GM21723 (cell line): Measurements from ENCODE around the gene NKPD1.

Source experiments
- ATAC-seq: cut with Tn5 transposase; IDR thresholded peaks from one replicate; pipeline ENCODE4 v1.9.1; 2021; ENCODE audit warnings: mild to moderate bottlenecking, moderate library complexity; ENCODE audit not compliant: unreplicated experiment

Gene NKPD1, protein sequence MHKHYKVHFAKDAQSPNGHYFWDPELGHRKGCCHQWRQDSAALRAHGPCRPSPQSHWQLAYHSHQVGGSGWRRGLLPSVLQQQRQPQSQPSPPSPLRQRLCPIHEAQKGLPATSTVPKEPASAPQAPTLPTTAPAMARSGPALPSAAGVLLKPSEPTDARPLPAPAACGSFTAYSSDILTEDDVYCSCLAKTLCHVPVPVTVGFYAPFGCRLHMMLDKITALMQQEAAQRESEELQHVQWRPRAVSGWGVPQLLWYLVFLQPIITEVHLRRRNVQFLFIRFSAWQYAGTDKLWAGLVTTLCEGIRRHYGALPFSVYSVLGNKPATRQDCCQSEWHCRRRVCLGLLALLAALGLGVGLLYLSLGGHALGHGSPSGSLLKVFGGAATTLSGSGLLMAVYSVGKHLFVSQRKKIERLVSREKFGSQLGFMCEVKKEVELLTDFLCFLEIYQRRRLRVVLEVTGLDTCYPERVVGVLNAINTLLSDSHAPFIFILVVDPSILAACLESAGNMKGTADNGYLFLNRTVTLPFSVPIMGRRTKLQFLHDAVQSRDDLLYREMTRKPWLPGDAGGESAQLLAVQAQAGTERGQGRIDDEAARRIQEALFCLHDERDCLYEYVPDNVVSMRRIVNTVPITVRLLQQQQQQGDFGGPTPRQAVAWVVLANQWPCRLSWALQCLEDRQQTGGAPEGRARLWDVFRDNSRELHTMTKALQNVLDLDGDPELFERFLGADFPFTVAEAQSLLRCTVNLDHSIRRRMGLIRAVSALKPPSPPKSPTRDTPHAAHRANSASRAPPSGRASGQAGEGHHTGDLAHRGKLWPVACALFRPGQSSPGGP

DNA sequence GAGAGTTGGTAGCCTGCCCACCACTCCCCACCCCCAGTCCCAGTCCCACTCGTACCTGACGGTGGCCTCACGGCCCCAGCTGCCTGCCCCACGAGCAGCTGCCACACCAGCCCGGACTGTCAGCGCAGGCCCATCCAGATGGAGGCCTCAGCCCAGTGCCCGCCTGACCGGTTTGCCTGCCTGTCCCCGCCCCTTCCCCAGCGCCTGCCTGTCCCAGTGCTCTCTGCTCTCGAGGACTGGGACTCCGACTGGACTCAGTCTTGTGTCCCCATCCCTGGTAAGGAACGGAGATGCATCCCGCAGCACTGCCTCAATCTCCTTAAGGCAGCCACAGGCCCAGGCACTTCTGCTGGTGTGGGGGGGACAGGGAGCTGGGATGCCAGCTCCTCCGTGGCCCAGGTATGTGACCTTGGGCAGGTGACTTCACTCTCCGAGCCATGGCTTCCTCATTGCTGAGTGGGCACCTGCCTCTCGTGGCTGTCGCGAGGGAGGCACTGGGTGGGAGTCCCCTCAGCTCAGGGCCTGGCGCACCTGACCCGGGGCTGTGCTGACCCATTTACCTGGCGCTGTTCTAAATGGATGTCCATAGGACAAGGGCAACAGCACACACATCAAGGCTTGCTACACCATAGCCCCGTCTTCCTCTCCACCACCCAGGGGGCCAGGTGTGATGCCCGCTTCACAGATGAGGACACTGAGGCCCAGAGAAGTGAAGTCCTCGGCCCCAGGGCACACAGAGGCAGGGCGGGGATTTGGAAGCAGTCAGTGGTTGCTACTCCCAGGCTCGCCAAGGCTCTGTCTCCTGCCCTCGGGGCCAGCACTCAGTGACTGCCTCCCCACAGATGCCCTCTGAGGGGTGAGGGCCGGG, at the start of gene NKPD1:
Gene NKPD1, minus strand, starts transcription at position 113 of the 868 bp plus-strand sequence. CDS start 832 bp downstream, outside the sequence.
- no peak for ATAC-seq

DNA sequence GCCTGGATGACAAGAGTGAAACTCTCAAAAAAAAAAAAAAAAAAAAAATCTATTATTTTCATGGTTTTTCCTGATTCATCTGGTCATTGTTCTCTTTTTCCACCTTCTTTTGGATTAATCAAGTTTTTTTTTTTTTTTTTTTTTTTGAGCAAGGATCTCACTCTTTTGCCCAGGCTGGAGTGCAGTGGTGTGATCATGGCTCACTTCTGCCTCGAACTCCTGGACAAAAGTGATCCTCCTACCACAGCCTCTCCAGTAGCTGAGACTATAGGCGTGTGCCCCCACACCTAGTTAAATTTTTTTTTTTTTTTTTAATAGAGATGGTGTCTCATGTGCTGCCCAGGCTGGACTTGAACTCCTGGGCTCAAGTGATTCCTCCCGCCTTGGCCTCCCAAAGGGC, 45.5 kb upstream of the NKPD1 start:
- ATAC-seq = no peak

DNA sequence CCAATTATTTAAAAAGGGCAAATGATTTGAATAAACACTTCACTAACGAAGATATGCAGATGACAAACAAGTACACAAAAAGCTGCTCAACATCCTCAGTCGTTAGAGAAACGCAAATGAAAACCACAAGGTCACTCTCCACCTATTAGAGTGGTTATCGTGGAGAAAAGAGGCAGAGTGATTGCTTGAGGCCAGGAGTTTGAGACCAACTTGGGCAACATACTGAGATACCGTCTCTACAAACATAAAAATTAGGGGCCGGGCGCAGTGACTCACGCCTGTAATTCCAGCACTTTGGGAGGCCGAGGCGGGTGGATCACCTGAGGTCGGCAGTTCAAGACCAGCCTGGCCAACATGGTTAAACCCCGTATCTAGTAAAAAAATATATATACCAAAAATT, 45.0 kb upstream of the NKPD1 start:
- ATAC-seq = no peak

DNA sequence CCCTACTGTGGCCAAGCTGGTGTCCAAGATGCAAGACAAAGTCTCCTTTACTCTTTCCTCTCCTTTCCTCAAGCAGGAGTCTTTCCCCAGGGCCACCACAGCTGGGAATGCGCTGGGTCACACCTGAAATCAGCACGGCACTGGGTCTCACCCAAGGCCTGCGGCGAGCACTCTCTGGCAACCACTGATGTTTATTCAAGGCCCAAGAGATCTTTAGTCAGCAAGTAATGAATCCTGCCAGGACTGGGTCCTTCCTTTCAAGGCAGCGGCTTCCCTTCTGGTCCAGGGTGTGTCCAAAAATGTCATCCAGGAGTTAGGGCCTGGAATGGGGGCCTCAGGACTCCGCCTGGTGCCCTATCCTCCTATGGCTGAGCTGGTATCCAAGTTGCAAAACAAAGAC, 41.9 kb upstream of the NKPD1 start:
- no peak for ATAC-seq

DNA sequence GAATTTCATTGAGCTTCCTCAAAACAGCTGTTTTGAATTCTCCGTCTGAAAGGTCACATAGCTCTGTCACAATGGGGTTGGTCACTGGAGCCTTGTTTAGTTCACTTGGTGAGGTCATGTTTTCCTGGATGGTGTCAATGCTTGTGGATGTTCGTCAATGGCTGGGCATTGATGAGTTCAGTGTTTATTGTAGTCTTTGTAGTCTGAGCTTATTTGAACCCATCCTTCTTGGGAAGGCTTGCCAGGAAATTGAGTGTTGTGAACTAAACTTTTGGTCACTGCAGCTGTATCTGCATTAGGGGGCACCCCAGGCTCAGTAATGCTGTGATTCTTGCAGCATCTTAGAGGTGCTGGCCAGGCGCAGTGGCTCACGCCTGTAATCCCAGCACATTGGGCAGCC, 39.8 kb upstream of the NKPD1 start:
- no peak for ATAC-seq

DNA sequence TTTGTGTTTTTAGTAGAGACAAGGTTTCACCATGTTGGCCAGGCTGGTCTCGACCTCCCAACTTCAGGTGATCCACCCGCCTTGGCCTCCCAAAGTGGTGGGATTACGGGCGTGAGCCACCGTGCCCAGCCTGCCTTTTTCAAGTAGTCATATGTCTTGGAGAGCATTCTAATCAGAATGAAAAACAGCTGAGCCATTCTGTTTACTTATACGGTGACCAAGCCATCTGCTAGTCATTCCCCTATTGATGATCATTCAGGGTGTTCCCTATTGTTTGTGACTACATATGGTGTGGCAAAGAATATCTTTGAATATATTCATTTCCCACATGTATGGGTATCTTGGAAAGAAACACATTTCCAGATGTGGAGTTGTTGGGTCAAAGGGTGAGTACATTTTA, 35.0 kb upstream of the NKPD1 start:
- no peak for ATAC-seq

DNA sequence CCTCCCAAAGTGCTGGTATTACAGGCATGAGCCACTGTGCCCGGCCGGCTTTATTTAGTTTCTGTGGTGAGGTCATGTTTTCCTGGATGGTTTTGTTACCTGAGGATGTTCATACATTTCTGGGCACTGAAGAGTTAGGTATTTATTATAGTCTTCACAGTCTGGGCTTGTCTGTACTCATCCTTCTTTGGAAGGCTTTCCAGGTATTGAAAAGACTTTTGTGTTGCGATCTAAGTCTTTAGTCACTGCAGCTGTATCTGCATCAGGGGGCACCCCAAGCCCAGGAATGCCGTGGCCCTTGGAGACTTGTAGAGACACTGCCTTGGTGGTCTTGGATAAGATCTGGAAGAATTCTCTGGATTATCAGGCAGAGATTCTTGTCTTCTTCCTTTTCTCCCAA, 30.6 kb upstream of the NKPD1 start:
- no peak for ATAC-seq

DNA sequence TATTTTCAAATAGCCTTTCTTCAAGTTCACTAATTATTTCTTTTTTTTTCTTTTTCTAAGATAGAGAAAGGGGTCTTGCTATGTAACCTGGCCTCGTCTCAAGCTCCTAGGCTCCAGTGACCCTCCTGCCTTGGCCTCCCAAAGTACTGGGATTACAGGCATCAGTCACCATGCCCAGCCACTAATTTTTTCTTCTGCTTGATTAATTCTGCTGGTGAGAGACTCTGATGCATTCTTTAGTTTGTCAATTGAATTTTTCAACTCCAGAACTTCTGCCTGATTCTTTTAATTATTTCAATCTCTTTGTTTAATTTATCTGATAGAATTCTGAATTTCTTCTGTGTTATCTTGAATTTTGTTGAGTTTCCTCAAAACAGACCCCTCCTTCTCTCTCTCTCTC, 29.2 kb upstream of the NKPD1 start:
- no peak for ATAC-seq

DNA sequence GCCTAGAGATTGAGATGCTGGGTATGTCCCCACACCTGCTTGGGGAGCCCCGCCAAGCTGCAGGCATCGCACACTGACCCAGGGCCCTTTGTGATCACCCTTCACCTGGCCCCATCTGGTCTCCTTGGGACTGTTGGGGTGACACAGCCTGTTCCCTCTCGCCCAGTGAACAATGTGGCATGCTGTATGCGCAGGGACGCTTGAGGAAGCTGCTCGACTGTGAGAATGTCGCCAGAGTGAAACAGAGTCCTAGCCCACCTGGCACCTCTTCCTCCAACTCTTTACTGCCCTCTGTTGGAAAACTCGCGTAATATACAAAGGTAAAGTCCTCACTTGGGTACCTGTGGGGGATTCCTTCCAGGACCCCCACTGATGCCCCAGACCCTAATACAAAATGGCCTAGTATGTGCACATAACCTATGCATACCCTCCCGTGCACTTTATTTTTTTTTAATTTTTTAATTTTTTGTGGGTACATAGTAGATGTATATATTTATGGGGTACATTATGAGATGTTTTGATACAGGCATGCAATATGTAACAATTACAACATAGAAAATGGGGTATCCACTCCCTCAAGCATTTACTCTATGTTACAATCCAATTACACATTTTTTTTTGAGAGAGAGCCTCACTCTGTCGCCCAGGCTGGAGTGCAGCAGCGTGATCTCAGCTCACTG, 26.8 kb upstream of the NKPD1 start:
- no peak for ATAC-seq

DNA sequence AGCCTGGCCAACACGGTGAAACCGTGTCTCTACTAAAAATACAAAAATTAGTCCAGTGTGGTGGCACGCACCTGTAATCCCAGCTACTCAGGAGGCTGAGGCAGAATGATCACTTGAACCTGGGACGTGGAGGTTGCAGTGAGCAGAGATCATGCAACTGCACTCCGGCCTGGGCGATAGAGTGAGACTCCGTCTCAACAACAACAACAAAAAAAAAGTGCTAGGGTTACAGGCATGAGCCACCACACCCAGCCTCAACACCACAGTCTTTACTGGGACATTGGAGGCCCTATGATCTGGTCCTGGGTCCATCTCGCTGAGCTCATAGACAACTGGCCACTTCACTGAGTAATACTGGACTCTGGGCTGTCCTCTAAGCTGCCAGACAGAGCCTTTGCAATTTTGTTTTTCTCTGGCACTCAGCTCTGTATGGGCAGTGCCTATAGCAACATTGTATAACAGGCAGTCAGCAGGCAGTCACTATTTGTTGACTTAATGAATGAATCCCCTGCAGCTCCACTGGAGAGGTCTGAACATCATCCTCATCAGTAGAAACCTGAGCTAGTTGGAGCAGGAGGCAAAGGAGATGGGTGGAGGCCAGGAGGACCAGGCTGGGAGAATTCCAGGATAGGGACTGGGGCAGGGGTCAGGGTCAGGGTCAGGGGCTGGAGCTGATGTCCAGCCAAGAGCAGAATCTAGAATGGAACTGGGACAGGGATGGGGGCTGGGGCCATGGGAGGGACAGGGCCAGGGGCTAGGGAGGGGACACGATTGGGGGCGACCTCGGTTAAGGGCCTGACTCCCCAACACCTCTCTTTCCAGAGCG, 25.9 kb upstream of the NKPD1 start:
- no peak for ATAC-seq

DNA sequence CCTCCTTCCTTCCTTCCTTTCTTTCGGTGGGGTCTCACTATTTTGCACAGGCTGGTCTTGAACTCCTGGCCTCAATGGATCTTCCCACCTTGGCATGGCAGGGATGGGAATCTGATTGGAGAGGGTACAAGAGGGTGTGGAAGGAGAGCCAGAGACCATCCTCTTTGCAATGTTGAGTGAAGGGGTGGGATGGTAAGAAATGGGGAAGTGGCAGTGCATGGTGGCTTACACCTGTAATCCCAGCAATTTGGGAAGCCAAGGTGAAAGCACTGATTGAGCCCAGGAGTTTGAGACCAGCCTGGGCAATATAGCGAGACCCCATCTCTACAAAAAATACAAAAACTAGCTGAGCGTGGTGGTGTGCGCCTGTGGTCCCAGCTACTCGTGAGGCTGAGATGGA, 23.3 kb upstream of the NKPD1 start:
- ATAC-seq = no peak

DNA sequence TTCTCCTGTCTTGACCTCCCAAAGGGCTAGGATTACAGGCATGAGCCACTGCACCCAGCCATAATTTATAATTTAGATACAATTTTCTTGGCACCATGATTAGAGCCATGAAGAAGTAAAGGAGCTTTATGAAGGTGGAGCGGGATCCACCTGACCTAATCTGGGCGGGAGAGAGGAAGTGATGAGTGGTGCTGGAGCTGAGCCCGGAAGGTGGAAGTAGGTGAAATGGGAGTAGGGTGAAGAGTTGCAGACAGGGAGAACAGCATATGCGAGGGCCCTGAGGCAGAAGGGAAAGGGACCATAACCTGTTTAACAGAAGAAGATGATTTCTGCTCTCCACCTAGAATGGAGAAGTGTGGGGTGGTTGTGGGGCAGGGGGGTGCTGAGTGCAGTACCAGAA, 22.0 kb upstream of the NKPD1 start:
- no peak for ATAC-seq

DNA sequence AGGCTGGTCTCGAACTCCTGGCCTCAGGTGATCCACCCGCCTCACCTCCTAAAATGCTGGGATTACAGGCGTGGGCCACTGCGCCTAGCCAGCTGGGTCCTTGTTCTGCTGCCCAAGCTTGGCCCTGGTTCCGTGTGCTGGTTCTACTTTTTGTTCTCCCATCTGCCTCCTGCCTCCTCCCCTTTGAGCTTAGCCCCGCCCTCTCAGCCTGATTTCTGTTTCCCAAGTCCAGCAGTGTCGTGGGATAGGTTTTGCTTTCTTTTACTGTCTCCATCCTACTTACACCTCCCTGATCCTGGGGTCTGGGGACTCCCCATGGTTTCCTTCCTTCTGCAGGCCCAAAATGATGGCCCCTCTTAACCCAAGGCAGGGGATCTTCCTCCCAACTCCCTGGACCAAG, 20.2 kb upstream of the NKPD1 start:
- ATAC-seq = no peak

DNA sequence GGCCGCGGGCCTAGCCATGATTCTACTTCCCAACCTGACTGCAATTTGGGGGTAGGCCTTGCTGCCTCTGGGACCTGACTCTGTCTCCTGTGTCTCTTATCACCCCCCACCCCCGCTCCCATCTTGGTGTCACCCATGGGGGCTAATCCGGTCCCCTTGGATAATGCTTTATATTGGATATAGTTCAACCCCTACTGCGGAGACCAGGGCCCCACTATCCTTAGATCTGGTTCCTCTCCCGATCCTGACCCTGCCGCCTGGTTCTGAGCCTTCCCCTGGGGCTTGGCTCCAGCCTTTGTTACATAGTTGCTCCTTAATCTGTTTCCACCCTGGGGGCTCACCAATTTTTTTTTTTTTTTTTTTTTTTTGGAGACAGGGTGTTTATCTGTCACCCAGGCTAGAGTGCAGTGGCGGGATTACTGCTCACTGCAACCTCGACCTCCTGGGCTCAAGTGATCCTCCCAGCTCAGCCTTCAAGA, 19.1 kb upstream of the NKPD1 start:
- ATAC-seq = no peak

DNA sequence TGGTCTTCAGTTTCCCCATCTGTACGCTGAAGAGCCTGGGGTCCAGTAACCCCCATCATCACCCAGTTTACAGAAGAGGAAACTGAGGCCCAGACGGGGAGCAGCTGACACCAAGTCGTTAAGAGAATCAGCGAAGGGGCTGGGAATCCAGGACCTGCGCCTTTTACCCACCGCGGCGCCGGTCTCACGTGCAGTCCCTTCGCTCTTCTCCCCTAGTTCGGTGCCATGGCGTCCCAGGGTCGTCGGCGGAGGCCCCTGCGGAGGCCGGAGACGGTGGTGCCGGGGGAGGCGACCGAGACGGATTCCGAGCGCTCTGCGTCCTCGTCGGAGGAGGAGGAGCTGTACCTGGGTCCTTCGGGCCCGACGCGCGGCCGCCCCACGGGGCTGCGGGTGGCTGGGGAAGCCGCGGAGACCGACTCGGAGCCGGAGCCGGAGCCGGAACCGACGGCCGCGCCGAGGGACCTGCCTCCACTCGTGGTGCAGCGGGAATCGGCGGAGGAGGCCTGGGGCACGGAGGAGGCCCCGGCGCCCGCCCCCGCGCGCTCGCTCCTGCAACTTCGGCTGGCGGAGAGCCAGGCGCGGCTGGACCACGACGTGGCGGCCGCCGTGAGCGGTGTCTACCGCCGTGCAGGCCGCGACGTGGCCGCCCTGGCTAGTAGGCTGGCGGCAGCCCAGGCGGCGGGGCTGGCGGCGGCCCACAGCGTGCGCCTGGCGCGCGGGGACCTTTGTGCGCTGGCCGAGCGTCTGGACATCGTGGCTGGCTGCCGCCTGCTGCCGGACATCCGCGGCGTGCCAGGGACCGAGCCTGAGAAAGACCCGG, 18.5 kb upstream of the NKPD1 start:
- ATAC-seq = peak; percentile 7

DNA sequence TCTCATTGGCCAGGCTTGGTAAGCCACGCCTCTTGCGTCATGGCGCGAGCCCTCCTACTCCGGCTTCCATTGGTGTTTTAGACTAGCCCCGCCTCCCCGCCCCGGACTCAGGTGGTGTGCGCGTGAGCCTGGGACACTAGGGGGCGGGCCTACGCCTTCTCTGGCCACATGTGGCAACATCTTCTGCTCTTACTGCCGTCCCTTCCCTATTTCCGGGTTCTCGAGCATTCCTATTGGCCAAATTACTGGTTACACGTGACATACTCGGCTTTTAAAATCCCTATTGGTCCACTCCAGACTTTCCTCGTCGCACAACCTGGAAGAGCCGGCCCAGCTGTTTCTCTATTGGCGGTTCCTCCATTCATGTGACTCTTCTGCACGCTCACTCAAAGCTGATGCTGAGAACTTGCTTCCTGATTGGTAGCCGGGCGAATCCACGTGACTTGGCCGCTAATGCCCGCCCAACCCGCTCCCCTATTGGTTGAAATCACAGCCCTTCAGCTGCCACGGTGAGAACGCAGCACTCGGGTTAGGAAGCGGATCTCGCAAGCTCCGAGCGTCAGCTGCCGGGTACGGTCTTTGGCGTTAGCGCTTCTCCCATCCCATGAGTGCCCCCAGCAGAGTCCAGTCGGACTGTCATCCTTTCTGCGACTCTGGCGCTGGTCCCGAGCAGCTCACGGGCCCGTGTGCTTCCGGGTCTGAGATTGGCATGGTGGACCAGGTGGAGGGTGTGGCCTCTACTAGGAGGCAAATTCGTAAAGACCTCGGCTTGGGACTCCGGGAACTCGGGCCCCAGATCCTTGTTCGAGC, 17.7 kb upstream of the NKPD1 start, which contains the start of gene BLOC1S3:
Gene BLOC1S3, plus strand, starts transcription at position 523 of the 810 bp plus-strand sequence. CDS start 513 bp downstream, outside the sequence.
- peak; percentile 76 for ATAC-seq

DNA sequence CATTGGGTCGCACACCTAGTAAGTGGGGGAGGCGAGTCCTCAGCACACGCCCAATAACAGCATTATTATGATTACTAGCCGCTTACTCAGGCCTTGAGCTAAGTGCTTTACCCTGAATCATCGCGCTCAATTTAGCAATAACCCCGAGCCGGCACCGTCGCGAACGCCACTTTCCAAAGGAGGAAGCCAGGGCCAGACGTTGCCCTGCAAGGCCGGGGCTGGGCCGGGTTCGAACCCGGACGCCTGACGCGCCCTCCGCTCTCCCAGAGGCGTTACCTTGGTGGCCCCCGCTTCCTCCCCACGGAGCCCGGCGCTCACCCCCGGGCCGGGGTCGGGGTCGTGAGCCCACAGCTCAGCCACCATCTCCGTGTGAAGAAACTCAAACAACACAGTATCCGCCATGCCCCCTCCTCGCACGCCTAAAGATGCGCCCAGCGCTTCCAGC, 17.1 kb upstream of the NKPD1 start, which contains the start of gene TRAPPC6A:
Gene TRAPPC6A, minus strand, starts transcription at position 421 of the 445 bp plus-strand sequence. Its CDS starts 19 bp downstream, at position 402.
- peak; percentile 11 for ATAC-seq
